Spleen (tissue), 11 donors: Measurements from ENCODE around the gene IGSF21. TPM values are rescaled to one million over a fixed set of nuclear protein-coding genes. Genes with fewer than 3 reads are reported as not detected.

Experiments used
- DNase-seq: peaks from one replicate; pipeline ENCODE4 v3.0.0-alpha.2; 2020
- H3K27ac ChIP-seq, 8 donors: fragments of 200-600 bp; sonication (generic) in 7 of 8; 1 replicate in 4 of 8; 2 replicates in 4 of 8; pipeline versions ENCODE4 v1.5.0 to v1.8.0; 2016 to 2021; ENCODE audit warnings: inconsistent platforms in 4 of 8, mild to moderate bottlenecking in 4 of 8, moderate library complexity in 1 of 8
- H3K27me3 ChIP-seq, 7 donors: fragments of 200-600 bp; sonication (generic) in 6 of 7; replicated peaks in 1 of 7; 1 replicate in 4 of 7; 2 replicates in 3 of 7; pipeline versions ENCODE4 v1.5.0 to v1.8.0; 2016 to 2021; ENCODE audit warnings: inconsistent platforms in 3 of 7, mild to moderate bottlenecking in 1 of 7
- H3K36me3 ChIP-seq, 6 donors: fragments of 200-600 bp; sonication (generic) in 5 of 6; 1 replicate in 4 of 6; 2 replicates in 2 of 6; pipeline versions ENCODE4 v1.5.0 to v1.8.0; 2016 to 2021; ENCODE audit warnings: inconsistent platforms in 2 of 6
- H3K4me1 ChIP-seq, 6 donors: fragments of 200-600 bp; sonication (generic) in 5 of 6; 1 replicate in 3 of 6; 2 replicates in 3 of 6; pipeline versions ENCODE4 v1.5.0 to v1.8.0; 2016 to 2021; ENCODE audit warnings: inconsistent platforms in 3 of 6
- H3K4me3 ChIP-seq, 8 donors: fragments of 200-600 bp; sonication (generic) in 7 of 8; 1 replicate in 4 of 8; 2 replicates in 4 of 8; pipeline versions ENCODE4 v1.5.0 to v1.8.0; 2016 to 2021; ENCODE audit warnings: inconsistent platforms in 4 of 8, mild to moderate bottlenecking in 4 of 8, moderate library complexity in 2 of 8
- H3K9me3 ChIP-seq, 8 donors: fragments of 200-600 bp; sonication (generic) in 7 of 8; 1 replicate in 4 of 8; 2 replicates in 4 of 8; pipeline versions ENCODE4 v1.5.0 to v1.8.0; 2016 to 2021; ENCODE audit warnings: inconsistent platforms in 4 of 8
- POLR2A ChIP-seq, 3 donors: fragments of 450-650 bp; IDR thresholded peaks; one replicate each; pipeline ENCODE4 v1.5.1; 2017; ENCODE audit warnings: antibody characterized with exemption in 3 of 3, mild to moderate bottlenecking in 1 of 3
- POLR2AphosphoS5 ChIP-seq, 3 donors: sonication (generic); formaldehyde crosslinking; IDR thresholded peaks; one replicate each; pipeline ENCODE4 v1.5.1; 2017; ENCODE audit warnings: antibody characterized with exemption in 3 of 3
- WGBS, 5 donors: extraction: QIAGEN DNeasy Blood & Tissue Kit in 3 of 5; methylation state at CpG; one replicate each; pipeline versions ENCODE4 v1.1.5 to v1.1.7; 2013 to 2018; 5-methylcytosine and 5-hydroxymethylcytosine counted together
- intact Hi-C: fragments of 100-400 bp; cut with DNase I; formaldehyde crosslinking; loops from one replicate; pipeline ENCODE4 v1.15.0; 2023; ENCODE audit warnings: low total_unique reads
- polyA plus RNA-seq, 3 donors: library from polyadenylated mRNA; stranded (reverse); fragments of 200-250 nt; gene quantifications; one replicate each; pipeline ENCODE4 v1.2.1, GENCODE V29; 2013
- total RNA-seq, 7 donors: library from RNA; depleted of rRNA in 3 of 7; stranded (reverse); fragments of >200 nt in 3 of 7; fragmentation: NEBNext Ultra II Directional in 4 of 7; extraction: Animal tissue kit (Norgen Biotek cat#: 25700) in 4 of 7; gene quantifications; one replicate each; pipeline versions ENCODE4 v1.1.0 to v1.2.1, GENCODE V29; 2016 to 2021
- TF ChIP-seq, protein P1 (sequence below), 11 experiments: fragments of 200-600 bp in 7 of 11; fragments of 450-650 bp in 4 of 11; sonication (generic) in 4 of 11; IDR thresholded peaks in 8 of 11; conservative IDR thresholded peaks in 3 of 11; 1 replicate in 7 of 11; 2 replicates in 4 of 11; pipeline versions ENCODE4 v1.4.0 to v1.8.0; 2016 to 2021; ENCODE audit warnings: antibody characterized with exemption in 11 of 11, inconsistent platforms in 4 of 11, mild to moderate bottlenecking in 1 of 11
- donor health status: healthy with polysubstance abuse.
- donor health status: DM: no; HTN: no; CAD: no; lungs with moderate emphysema.
- donor health status: DM: no; HTN: no; CAD: no.
- donor health status: Bipolar disorder and iron deficiency.
- donor health status: healthy.
- donor health status: DM: no; HTN: no; CAD: no.
- donor health status: DM: yes; HTN: yes; CAD: no.

The IGSF21 gene
- total and polyA plus RNA-seq, 10 donors: 1.6 to 35.0 (median 20.6) TPM

DNA sequence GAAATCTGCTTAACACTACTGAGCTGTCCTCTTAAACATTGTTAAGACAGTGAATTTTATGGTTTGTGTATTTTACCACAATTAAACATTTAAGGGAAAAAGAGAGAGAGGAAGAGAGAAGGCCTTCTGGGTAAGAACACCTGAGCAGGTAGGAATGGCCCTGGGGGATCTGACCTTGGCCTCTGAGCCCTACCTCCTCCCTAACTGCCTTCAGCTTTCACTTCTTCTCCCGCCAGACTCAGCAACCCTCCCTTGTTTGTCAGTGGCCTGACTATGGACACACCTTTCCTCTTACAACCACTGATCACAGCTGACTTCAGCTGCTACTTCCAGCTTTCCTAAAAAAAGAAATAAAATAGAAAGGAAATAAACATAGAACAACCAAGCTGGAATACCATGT is 13.5 kb upstream of the IGSF21 start:
- H3K27ac ChIP-seq: no peak overlapping the region
- no peak overlapping the region for H3K4me3 ChIP-seq
- no peaks in the 10 kb centered on the region for H3K36me3 ChIP-seq
- H3K9me3 ChIP-seq: peaks cover 0 to 3% (median 0%) of the 10 kb centered on the region in 8 donors
- H3K4me1 ChIP-seq: no peaks in the 10 kb centered on the region
- peaks cover 0 to 50% (median 0%) of the 10 kb centered on the region in 7 donors for H3K27me3 ChIP-seq
- no peak for DNase-seq
- intact Hi-C loops: no loop called here
- WGBS, 5 donors: 66 to 93% (median 70%) methylated on average over 1 of the region's 1 CpG
- TF ChIP-seq, protein P1, sequence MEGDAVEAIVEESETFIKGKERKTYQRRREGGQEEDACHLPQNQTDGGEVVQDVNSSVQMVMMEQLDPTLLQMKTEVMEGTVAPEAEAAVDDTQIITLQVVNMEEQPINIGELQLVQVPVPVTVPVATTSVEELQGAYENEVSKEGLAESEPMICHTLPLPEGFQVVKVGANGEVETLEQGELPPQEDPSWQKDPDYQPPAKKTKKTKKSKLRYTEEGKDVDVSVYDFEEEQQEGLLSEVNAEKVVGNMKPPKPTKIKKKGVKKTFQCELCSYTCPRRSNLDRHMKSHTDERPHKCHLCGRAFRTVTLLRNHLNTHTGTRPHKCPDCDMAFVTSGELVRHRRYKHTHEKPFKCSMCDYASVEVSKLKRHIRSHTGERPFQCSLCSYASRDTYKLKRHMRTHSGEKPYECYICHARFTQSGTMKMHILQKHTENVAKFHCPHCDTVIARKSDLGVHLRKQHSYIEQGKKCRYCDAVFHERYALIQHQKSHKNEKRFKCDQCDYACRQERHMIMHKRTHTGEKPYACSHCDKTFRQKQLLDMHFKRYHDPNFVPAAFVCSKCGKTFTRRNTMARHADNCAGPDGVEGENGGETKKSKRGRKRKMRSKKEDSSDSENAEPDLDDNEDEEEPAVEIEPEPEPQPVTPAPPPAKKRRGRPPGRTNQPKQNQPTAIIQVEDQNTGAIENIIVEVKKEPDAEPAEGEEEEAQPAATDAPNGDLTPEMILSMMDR (IDR thresholded peaks at IDR 0.05 in 8 of 11, conservative IDR thresholded peaks at IDR 0.05 in 3 of 11): no peak
- TF ChIP-seq POLR2AphosphoS5 (IDR thresholded peaks at IDR 0.05) (no peak), POLR2A (IDR thresholded peaks at IDR 0.05) (no peak)

DNA sequence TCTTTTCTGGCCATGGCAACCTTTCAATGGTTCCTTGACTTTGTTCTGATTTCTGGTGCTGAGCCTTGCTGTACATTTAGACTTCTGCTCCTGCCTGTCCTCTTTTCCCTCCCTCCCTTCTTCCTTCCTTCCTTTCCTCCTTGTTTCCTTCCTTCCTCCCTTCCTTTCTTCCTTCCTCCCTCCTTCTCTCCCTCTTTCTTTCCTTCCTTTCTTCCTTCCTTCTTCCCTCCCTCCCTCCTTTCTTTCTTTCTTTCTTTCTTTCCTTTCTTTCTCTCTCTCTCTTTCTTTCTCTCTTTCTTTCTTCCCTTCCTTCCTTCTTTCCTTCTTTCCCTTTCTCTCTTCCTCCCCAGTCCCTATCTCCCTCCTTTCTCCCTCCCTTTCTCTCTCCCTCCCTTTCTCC is 10.4 kb upstream of the IGSF21 start:
- H3K36me3 ChIP-seq: no peaks in the 10 kb centered on the region
- H3K9me3 ChIP-seq: peaks cover 0 to 3% (median 0%) of the 10 kb centered on the region in 8 donors
- no peak for DNase-seq
- peaks cover 0 to 47% (median 0%) of the 10 kb centered on the region in 7 donors for H3K27me3 ChIP-seq
- intact Hi-C loops: loop anchor here (5.0 kb wide), 1 partner anchor 435 kb away; no protein-coding TSS in a partner anchor
- H3K4me1 ChIP-seq: peaks cover 0 to 6% (median 0%) of the 10 kb centered on the region in 6 donors
- TF ChIP-seq, protein P1 (IDR thresholded peaks at IDR 0.05 in 8 of 11, conservative IDR thresholded peaks at IDR 0.05 in 3 of 11): no peak
- TF ChIP-seq POLR2AphosphoS5 (IDR thresholded peaks at IDR 0.05) (no peak), POLR2A (IDR thresholded peaks at IDR 0.05) (no peak)
- no peak overlapping the region for H3K4me3 ChIP-seq
- H3K27ac ChIP-seq: no peak overlapping the region

GRCh38 chr1:18099026-18099425 is 8.6 kb upstream of the IGSF21 start:
- WGBS, 5 donors: 48 to 84% (median 63%) methylated on average over 2 of the region's 2 CpGs
- peaks cover 0 to 42% (median 0%) of the 10 kb centered on the region in 7 donors for H3K27me3 ChIP-seq
- no peak for DNase-seq
- no peak overlapping the region for H3K4me3 ChIP-seq
- peaks cover 0 to 6% (median 0%) of the 10 kb centered on the region in 6 donors for H3K4me1 ChIP-seq
- H3K36me3 ChIP-seq: no peaks in the 10 kb centered on the region
- H3K9me3 ChIP-seq: no peaks in the 10 kb centered on the region
- H3K27ac ChIP-seq: no peak overlapping the region
- TF ChIP-seq POLR2A (IDR thresholded peaks at IDR 0.05) (no peak), POLR2AphosphoS5 (IDR thresholded peaks at IDR 0.05) (no peak)
- TF ChIP-seq, protein P1 (IDR thresholded peaks at IDR 0.05 in 8 of 11, conservative IDR thresholded peaks at IDR 0.05 in 3 of 11): no peak
- intact Hi-C loops: loop anchor here (5.0 kb wide), 1 partner anchor 437 kb away; no protein-coding TSS in a partner anchor

DNA sequence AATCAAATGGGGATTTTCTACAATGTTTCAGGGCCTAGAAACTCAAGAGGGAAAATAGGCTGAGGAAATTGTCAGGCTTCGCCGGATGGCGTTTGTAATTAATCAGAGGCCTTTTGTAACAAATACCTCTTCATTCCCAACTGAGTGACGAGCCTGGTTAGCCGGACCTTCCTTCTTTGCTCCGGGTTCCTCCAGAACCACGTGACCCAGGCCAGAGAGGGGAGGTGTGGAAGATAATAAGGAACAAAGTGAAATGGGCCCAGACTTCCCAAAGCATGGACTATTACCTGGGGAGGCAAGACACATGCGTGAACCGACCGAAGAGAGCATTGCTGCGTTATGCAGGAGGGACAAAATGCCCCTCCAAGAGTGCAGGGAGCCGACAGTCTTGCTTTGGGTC is 7.5 kb upstream of the IGSF21 start:
- H3K4me1 ChIP-seq: peaks cover 0 to 6% (median 0%) of the 10 kb centered on the region in 6 donors
- intact Hi-C loops: no loop called here
- peaks cover 0 to 52% (median 4%) of the 10 kb centered on the region in 7 donors for H3K27me3 ChIP-seq
- H3K36me3 ChIP-seq: no peaks in the 10 kb centered on the region
- WGBS, 5 donors: 73 to 82% (median 76%) methylated on average over 12 of the region's 12 CpGs
- TF ChIP-seq, protein P1 (IDR thresholded peaks at IDR 0.05 in 8 of 11, conservative IDR thresholded peaks at IDR 0.05 in 3 of 11): no peak
- TF ChIP-seq POLR2AphosphoS5 (IDR thresholded peaks at IDR 0.05): no peak
- no peak for TF ChIP-seq POLR2A (IDR thresholded peaks at IDR 0.05)
- no peak overlapping the region for H3K4me3 ChIP-seq
- DNase-seq: no peak
- H3K27ac ChIP-seq: no peak overlapping the region
- H3K9me3 ChIP-seq: no peaks in the 10 kb centered on the region
